NCI-H526 treated with DMSO at 0.1 percent for 48 hours (cell line): ENCODE measurements around the gene GAREM1.
A peak's percentile ranks its signal among the peaks of the same experiment; 100 is the strongest.
"Not testable (repeated sequence)": the region's sequence is repeated elsewhere in the genome, so short reads cannot be mapped to it uniquely, and the experiment has no call there.

Experiments used
- DNase-seq: peaks from one replicate; lab custom pipeline; 2025; lab: John Stamatoyannopoulos, UW

The GAREM1 gene

GRCh38 chr18:32255570-32255969 is 215.1 kb downstream of the GAREM1 start:
- no peak for DNase-seq

GRCh38 chr18:32252141-32252860 is 218.4 kb downstream of the GAREM1 start:
- DNase-seq, result no peak

GRCh38 chr18:32251466-32251865 is 219.2 kb downstream of the GAREM1 start:
- DNase-seq, result no peak

GRCh38 chr18:32249147-32249929 is 221.3 kb downstream of the GAREM1 start:
- no peak for DNase-seq

GRCh38 chr18:32244881-32245280 is 225.8 kb downstream of the GAREM1 start:
- DNase-seq, result peak; percentile 52

GRCh38 chr18:32243358-32243757 is 227.3 kb downstream of the GAREM1 start:
- DNase-seq, result no peak

- DNase-seq, result no peak
Measured at GRCh38 chr18:32242395-32242794, 228.3 kb downstream of the GAREM1 start.

GRCh38 chr18:32238635-32239268 is 231.9 kb downstream of the GAREM1 start:
- DNase-seq, result no peak

GRCh38 chr18:32237049-32237448 is 233.6 kb downstream of the GAREM1 start:
- no peak for DNase-seq

GRCh38 chr18:32233348-32233747 is 237.3 kb downstream of the GAREM1 start:
- not testable (repeated sequence) for DNase-seq

GRCh38 chr18:32219431-32220018 is 251.2 kb downstream of the GAREM1 start:
- DNase-seq, result no peak

- no peak for DNase-seq
Measured at GRCh38 chr18:32216390-32216789, 254.3 kb downstream of the GAREM1 start.

GRCh38 chr18:32213693-32214092 is 257.0 kb downstream of the GAREM1 start:
- no peak for DNase-seq
